Neuronal stem cell (in vitro differentiated cells): ENCODE results near the gene CELF4.

Experiments used
- DNase-seq: peaks from one replicate; pipeline ENCODE4 v3.0.0-alpha.2; 2013; ENCODE audit warnings: low spot score
- H2AFZ ChIP-seq: one replicate; pipeline ENCODE4 v1.6.1; 2013; ENCODE audit warnings: mild to moderate bottlenecking, low read length, inconsistent platforms
- H2AK5ac ChIP-seq: 2 replicates; pipeline ENCODE4 v1.6.1; 2013; ENCODE audit warnings: low read depth, mild to moderate bottlenecking, inconsistent platforms, low read length, moderate library complexity, mixed read lengths
- H2BK120ac ChIP-seq: 2 replicates; pipeline ENCODE4 v1.6.1; 2013; ENCODE audit warnings: low read depth, mild to moderate bottlenecking, inconsistent platforms, low read length, moderate library complexity, mixed read lengths
- H2BK12ac ChIP-seq: one replicate; pipeline ENCODE4 v1.6.1; 2013; ENCODE audit warnings: low read length, inconsistent platforms
- H2BK15ac ChIP-seq: 2 replicates; pipeline ENCODE4 v1.6.1; 2013; ENCODE audit warnings: mild to moderate bottlenecking, low read length, inconsistent platforms, mixed read lengths
- H2BK5ac ChIP-seq: one replicate; pipeline ENCODE4 v1.6.1; 2013; ENCODE audit warnings: inconsistent platforms, mild to moderate bottlenecking, low read length, moderate library complexity
- H3K14ac ChIP-seq: one replicate; pipeline ENCODE4 v1.6.1; 2013; ENCODE audit warnings: low read length, inconsistent platforms
- H3K18ac ChIP-seq: 2 replicates; pipeline ENCODE4 v1.6.1; 2013; ENCODE audit warnings: low read length, inconsistent platforms
- H3K23ac ChIP-seq: 2 replicates; pipeline ENCODE4 v1.6.1; 2013; ENCODE audit warnings: low read depth, mild to moderate bottlenecking, mixed read lengths, low read length, inconsistent platforms; ENCODE audit not compliant: poor library complexity
- H3K27ac ChIP-seq: replicated peaks from 3 replicates; pipeline ENCODE4 v1.5.1; 2013; ENCODE audit warnings: low read length, inconsistent platforms
- H3K27me3 ChIP-seq, 3 experiments: 2 replicates each; pipeline ENCODE4 v1.6.1; 2013; ENCODE audit warnings: low read length in 3 of 3, mild to moderate bottlenecking in 2 of 3, inconsistent platforms in 1 of 3, low read depth in 1 of 3, mixed read lengths in 1 of 3, moderate library complexity in 1 of 3; ENCODE audit not compliant: control insufficient read depth in 3 of 3, insufficient read depth in 3 of 3
- H3K36me3 ChIP-seq, 2 donors: replicated peaks in 1 of 2; 2 replicates each; pipeline ENCODE4 v1.6.1; 2013; ENCODE audit warnings: low read length in 2 of 2; ENCODE audit not compliant: control insufficient read depth in 2 of 2, insufficient read depth in 2 of 2
- H3K4ac ChIP-seq: 2 replicates; pipeline ENCODE4 v1.6.1; 2013; ENCODE audit warnings: inconsistent platforms, mild to moderate bottlenecking, low read length, moderate library complexity
- H3K4me1 ChIP-seq, 2 donors: 1 replicate in 1 of 2; 2 replicates in 1 of 2; pipeline ENCODE4 v1.6.1; 2013; ENCODE audit warnings: low read length in 2 of 2, low read depth in 1 of 2; ENCODE audit not compliant: control insufficient read depth in 2 of 2, insufficient read depth in 1 of 2
- H3K4me2 ChIP-seq: one replicate; pipeline ENCODE4 v1.6.1; 2013; ENCODE audit warnings: mild to moderate bottlenecking, low read length, inconsistent platforms; ENCODE audit not compliant: insufficient read depth, poor library complexity, severe bottlenecking
- H3K4me3 ChIP-seq, 2 donors: 2 replicates each; pipeline ENCODE4 v1.5.1; 2013; ENCODE audit warnings: low read length in 2 of 2, mild to moderate bottlenecking in 2 of 2, inconsistent platforms in 1 of 2, moderate library complexity in 1 of 2
- H3K79me1 ChIP-seq: one replicate; pipeline ENCODE4 v1.6.1; 2013; ENCODE audit warnings: low read depth, mild to moderate bottlenecking, inconsistent platforms, low read length, moderate library complexity
- H3K9ac ChIP-seq: one replicate; pipeline ENCODE4 v1.6.1; 2013; ENCODE audit warnings: mild to moderate bottlenecking, low read depth, low read length, inconsistent platforms; ENCODE audit not compliant: poor library complexity
- H3K9me3 ChIP-seq, 2 donors: replicated peaks in 1 of 2; 2 replicates each; pipeline versions ENCODE3 to v1.6.1; 2013; ENCODE audit warnings: low read length in 2 of 2, mild to moderate bottlenecking in 2 of 2, inconsistent platforms in 1 of 2, low read depth in 1 of 2, mixed read lengths in 1 of 2, moderate library complexity in 1 of 2; ENCODE audit not compliant: control insufficient read depth in 2 of 2, insufficient read depth in 1 of 2
- H4K8ac ChIP-seq: one replicate; pipeline ENCODE4 v1.6.1; 2013; ENCODE audit warnings: low read depth, mild to moderate bottlenecking, inconsistent platforms, low read length, moderate library complexity
- H4K91ac ChIP-seq: one replicate; pipeline ENCODE4 v1.6.1; 2013; ENCODE audit warnings: low read length, low read depth, mild to moderate bottlenecking, inconsistent platforms; ENCODE audit not compliant: poor library complexity
- WGBS, 2 donors: extraction: QIAGEN DNeasy Blood & Tissue Kit; methylation state at CpG; one replicate each; pipeline ENCODE4 v1.1.7; 2013; ENCODE audit warnings: missing lambda C conversion rate in 2 of 2, mixed read lengths in 1 of 2; ENCODE audit not compliant: insufficient read length in 2 of 2, insufficient replicate concordance in 1 of 2; ENCODE audit errors: extremely low coverage in 2 of 2; 5-methylcytosine and 5-hydroxymethylcytosine counted together

CELF4 gene

DNA sequence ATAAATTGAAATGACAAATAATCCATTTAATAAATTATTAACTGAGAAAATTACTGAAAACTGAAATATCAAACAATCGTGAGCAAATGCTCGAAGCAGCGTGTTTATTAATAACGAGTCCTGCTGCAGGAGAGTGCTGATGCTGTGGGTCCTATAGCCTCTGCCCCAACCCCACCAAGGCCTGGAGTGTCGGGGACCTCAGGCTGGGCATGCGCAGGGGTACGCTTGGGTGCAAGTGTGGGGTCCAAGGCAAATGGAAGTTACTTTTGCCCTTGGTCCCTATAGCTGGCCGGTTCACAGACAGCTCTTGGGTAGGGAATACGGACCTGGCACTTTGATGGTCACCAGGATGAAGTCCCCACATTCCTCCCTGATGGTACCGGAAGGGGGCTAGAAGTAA, 43.3 kb upstream of the CELF4 start:
- Histone ChIP-seq H3K27me3 (no peaks in the 10 kb centered on the region), H4K91ac (no peak overlapping the region), H3K4me1 (no peaks in the 10 kb centered on the region), H3K4me2 (no peak overlapping the region), H4K8ac (no peak overlapping the region), H2AFZ (no peak overlapping the region), H3K9me3 (no peaks in the 10 kb centered on the region), H2BK12ac (no peak overlapping the region), H3K23ac (no peak overlapping the region), H3K4me3 (no peak overlapping the region), H3K36me3 (no peaks in the 10 kb centered on the region), H3K27ac (no peak overlapping the region), H3K14ac (no peak overlapping the region), H2BK120ac (no peak overlapping the region), H2BK15ac (no peak overlapping the region), H2AK5ac (no peak overlapping the region), H2BK5ac (no peak overlapping the region), H3K79me1 (no peaks in the 10 kb centered on the region), H3K9ac (no peak overlapping the region), H3K18ac (peak overlapping the region; percentile 23), H3K4ac (no peak overlapping the region)
- WGBS, 2 donors: no CpG with 5 or more reads among the region's 10 CpGs
- DNase-seq: no peak

DNA sequence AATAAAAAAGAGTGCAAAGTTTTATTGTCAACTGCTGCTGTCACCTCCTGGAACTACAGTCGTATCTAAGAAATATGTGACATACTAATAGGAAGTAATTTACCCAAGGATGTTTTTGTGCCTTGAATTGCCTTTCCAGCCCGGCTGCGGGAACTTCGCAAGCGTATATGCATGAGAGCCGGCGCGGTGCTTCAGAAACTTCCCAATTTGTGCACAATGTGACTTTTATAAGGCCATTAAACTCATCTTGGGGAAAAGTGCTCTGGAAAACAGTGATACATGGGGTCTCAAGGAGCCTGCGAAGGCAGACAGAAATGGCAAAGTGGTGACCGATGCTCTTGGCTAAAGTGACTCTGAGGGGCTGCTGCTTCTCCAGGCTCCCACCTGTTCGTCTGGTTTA, 41.7 kb upstream of the CELF4 start:
- Histone ChIP-seq H3K4me3 (no peak overlapping the region), H2BK12ac (no peak overlapping the region), H3K23ac (no peak overlapping the region), H4K91ac (no peak overlapping the region), H3K9ac (no peak overlapping the region), H3K79me1 (no peaks in the 10 kb centered on the region), H2AK5ac (no peak overlapping the region), H3K14ac (no peak overlapping the region), H3K4me1 (no peaks in the 10 kb centered on the region), H3K4me2 (no peak overlapping the region), H4K8ac (no peak overlapping the region), H2AFZ (no peak overlapping the region), H2BK120ac (no peak overlapping the region), H3K9me3 (no peaks in the 10 kb centered on the region), H3K36me3 (no peaks in the 10 kb centered on the region), H3K18ac (no peak overlapping the region), H3K27me3 (no peaks in the 10 kb centered on the region), H3K4ac (no peak overlapping the region), H2BK5ac (no peak overlapping the region), H3K27ac (no peak overlapping the region), H2BK15ac (no peak overlapping the region)
- no peak for DNase-seq
- no CpG with 5 or more reads among the region's 11 CpGs for WGBS, 2 donors

DNA sequence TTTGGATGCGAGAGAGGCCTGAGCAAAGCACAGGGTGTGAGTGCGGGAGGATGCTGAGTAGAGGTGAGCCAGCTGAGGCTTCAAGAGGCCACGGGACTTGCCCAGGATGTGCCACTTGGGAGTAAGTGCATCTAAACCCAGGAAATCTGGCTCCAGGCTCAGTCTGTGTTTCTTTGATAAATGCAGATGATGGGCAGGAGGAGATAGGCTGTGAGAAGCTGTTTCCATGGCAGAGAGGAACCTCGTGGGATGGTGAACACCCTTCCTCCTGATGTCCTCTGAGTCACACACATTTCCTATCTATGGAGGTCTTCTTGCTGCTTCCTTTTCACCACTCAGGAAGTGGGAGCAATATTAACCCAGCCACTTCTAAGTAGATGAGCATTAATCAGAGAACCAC, 38.4 kb upstream of the CELF4 start:
- WGBS, 2 donors: no CpG with 5 or more reads among the region's 4 CpGs
- no peaks in the 10 kb centered on the region for H3K36me3 ChIP-seq

GRCh38 chr18:37598966-37599896, 33.6 kb upstream of the CELF4 start:
- Histone ChIP-seq H2BK120ac (no peak overlapping the region), H3K36me3 (no peaks in the 10 kb centered on the region), H3K9me3 (no peaks in the 10 kb centered on the region), H2AK5ac (no peak overlapping the region), H3K27me3 (no peaks in the 10 kb centered on the region), H3K9ac (no peak overlapping the region), H3K18ac (peak overlapping the region; percentile 65), H3K14ac (no peak overlapping the region), H2BK5ac (no peak overlapping the region), H2BK15ac (no peak overlapping the region), H3K23ac (no peak overlapping the region), H3K79me1 (no peaks in the 10 kb centered on the region), H3K4ac (no peak overlapping the region), H2BK12ac (no peak overlapping the region), H4K8ac (no peak overlapping the region), H2AFZ (no peak overlapping the region), H4K91ac (no peak overlapping the region), H3K4me2 (no peak overlapping the region), H3K4me1 (no peaks in the 10 kb centered on the region), H3K27ac (no peak overlapping the region), H3K4me3 (no peak overlapping the region)
- no CpG with 5 or more reads among the region's 19 CpGs for WGBS, 2 donors
- DNase-seq: no peak

More for the DNA sequence above, 38.4 kb upstream of the CELF4 start:
- no peaks in the 10 kb centered on the region for H3K9me3 ChIP-seq
- H3K4ac ChIP-seq: no peak overlapping the region
- no peak overlapping the region for H3K27ac ChIP-seq
- H4K91ac ChIP-seq: no peak overlapping the region
- H3K18ac ChIP-seq: no peak overlapping the region
- no peak overlapping the region for H3K14ac ChIP-seq
- H2BK5ac ChIP-seq: no peak overlapping the region
- H2AFZ ChIP-seq: no peak overlapping the region
- H2BK12ac ChIP-seq: no peak overlapping the region
- no peak overlapping the region for H4K8ac ChIP-seq
- no peak overlapping the region for H2BK15ac ChIP-seq
- H3K23ac ChIP-seq: no peak overlapping the region
- H3K4me1 ChIP-seq: no peaks in the 10 kb centered on the region
- no peak overlapping the region for H2AK5ac ChIP-seq
- no peaks in the 10 kb centered on the region for H3K27me3 ChIP-seq
- no peak overlapping the region for H3K4me2 ChIP-seq
- no peaks in the 10 kb centered on the region for H3K79me1 ChIP-seq
- no peak overlapping the region for H3K4me3 ChIP-seq
- no peak for DNase-seq
- no peak overlapping the region for H3K9ac ChIP-seq
- H2BK120ac ChIP-seq: no peak overlapping the region
